Muscle of leg (tissue), 11 donors: ENCODE results near the gene KIRREL3. TPM values are rescaled to one million over a fixed set of nuclear protein-coding genes. Genes with fewer than 3 reads are reported as not detected.

Source experiments
- DNase-seq: peaks from one replicate; pipeline ENCODE4 v3.0.0; 2013
- H3K27ac ChIP-seq: one replicate; pipeline ENCODE4 v1.5.1; 2013; ENCODE audit warnings: mild to moderate bottlenecking, low read length, control low read depth
- H3K27me3 ChIP-seq: one replicate; pipeline ENCODE4 v1.6.1; 2013; ENCODE audit warnings: low read length; ENCODE audit not compliant: control insufficient read depth, insufficient read depth
- H3K36me3 ChIP-seq: one replicate; pipeline ENCODE4 v1.6.1; 2013; ENCODE audit warnings: low read length; ENCODE audit not compliant: control insufficient read depth, insufficient read depth
- H3K4me1 ChIP-seq: one replicate; pipeline ENCODE4 v1.6.1; 2013; ENCODE audit warnings: low read length; ENCODE audit not compliant: control insufficient read depth, insufficient read depth
- H3K4me3 ChIP-seq: one replicate; pipeline ENCODE4 v1.5.1; 2013; ENCODE audit warnings: low read length, control low read depth
- H3K9me3 ChIP-seq: replicated peaks from 2 replicates; pipeline ENCODE4 v1.6.1; 2013; ENCODE audit warnings: low read depth, low read length; ENCODE audit not compliant: control insufficient read depth
- WGBS: methylation state at CpG from one replicate; pipeline ENCODE4 v1.1.5; 2013; ENCODE audit warnings: missing lambda C conversion rate; ENCODE audit not compliant: insufficient coverage; 5-methylcytosine and 5-hydroxymethylcytosine counted together
- polyA plus RNA-seq, 8 donors: library from polyadenylated mRNA; unstranded; fragments of 120-200 nt; gene quantifications; one replicate each; pipeline versions ENCODE4 v1.2.1 to v1.2.3, GENCODE V29; 2013; ENCODE audit warnings: inconsistent platforms in 1 of 8, low replicate concordance in 1 of 8; ENCODE audit not compliant: insufficient read length in 8 of 8, insufficient read depth in 1 of 8
- total RNA-seq: library from RNA; stranded (reverse); fragments of 120-200 nt; gene quantifications from one replicate; pipeline ENCODE4 v1.2.4, GENCODE V29; 2013

Gene KIRREL3
- total and polyA plus RNA-seq, 9 donors: 0.27 to 1.8 (median 0.93) TPM

GRCh38 chr11:126598344-126599216 lies 402.0 kb downstream of the KIRREL3 start:
- Histone ChIP-seq H3K27me3 (peaks cover 14% of the 10 kb centered on the region), H3K4me1 (peaks cover 2% of the 10 kb centered on the region), H3K4me3 (no peak overlapping the region), H3K27ac (no peak overlapping the region), H3K9me3 (peaks cover 3% of the 10 kb centered on the region), H3K36me3 (no peaks in the 10 kb centered on the region)
- 82% methylated on average over 4 of the region's 5 CpGs for WGBS
- no peak for DNase-seq

GRCh38 chr11:126597041-126597440 lies 403.5 kb downstream of the KIRREL3 start:
- 62% methylated on average over 9 of the region's 10 CpGs for WGBS
- peaks cover 11% of the 10 kb centered on the region for H3K27me3 ChIP-seq
- DNase-seq: no peak

GRCh38 chr11:126596474-126596873 lies 404.1 kb downstream of the KIRREL3 start:
- 60% methylated on average over 1 of the region's 3 CpGs for WGBS
- H3K27me3 ChIP-seq: peaks cover 8% of the 10 kb centered on the region
- peaks cover 4% of the 10 kb centered on the region for H3K4me1 ChIP-seq
- peaks cover 3% of the 10 kb centered on the region for H3K9me3 ChIP-seq
- no peak overlapping the region for H3K4me3 ChIP-seq
- no peak for DNase-seq
- H3K36me3 ChIP-seq: no peaks in the 10 kb centered on the region
- H3K27ac ChIP-seq: no peak overlapping the region

More at GRCh38 chr11:126597041-126597440, 403.5 kb downstream of the KIRREL3 start:
- Histone ChIP-seq H3K4me3 (no peak overlapping the region), H3K4me1 (peaks cover 4% of the 10 kb centered on the region), H3K9me3 (peaks cover 3% of the 10 kb centered on the region), H3K36me3 (no peaks in the 10 kb centered on the region), H3K27ac (no peak overlapping the region)

GRCh38 chr11:126595560-126595959 lies 405.0 kb downstream of the KIRREL3 start:
- H3K4me3 ChIP-seq: no peak overlapping the region
- no peaks in the 10 kb centered on the region for H3K36me3 ChIP-seq
- peaks cover 3% of the 10 kb centered on the region for H3K9me3 ChIP-seq
- H3K4me1 ChIP-seq: peaks cover 4% of the 10 kb centered on the region
- DNase-seq: no peak
- H3K27me3 ChIP-seq: peaks cover 8% of the 10 kb centered on the region
- H3K27ac ChIP-seq: no peak overlapping the region
- 100% methylated on average over 1 of the region's 3 CpGs for WGBS

GRCh38 chr11:126594921-126595367 lies 405.6 kb downstream of the KIRREL3 start:
- WGBS: 72% methylated on average over 5 of the region's 9 CpGs
- no peak for DNase-seq
- Histone ChIP-seq H3K9me3 (peaks cover 3% of the 10 kb centered on the region), H3K27me3 (peaks cover 8% of the 10 kb centered on the region), H3K4me1 (peaks cover 4% of the 10 kb centered on the region), H3K4me3 (no peak overlapping the region), H3K27ac (no peak overlapping the region), H3K36me3 (no peaks in the 10 kb centered on the region)

- H3K27ac ChIP-seq: no peak overlapping the region
- peaks cover 2% of the 10 kb centered on the region for H3K4me1 ChIP-seq
- WGBS: 79% methylated on average over 17 of the region's 21 CpGs
- no peak for DNase-seq
- no peaks in the 10 kb centered on the region for H3K36me3 ChIP-seq
- H3K27me3 ChIP-seq: peaks cover 5% of the 10 kb centered on the region
- H3K9me3 ChIP-seq: no peaks in the 10 kb centered on the region
- H3K4me3 ChIP-seq: no peak overlapping the region
Measured at GRCh38 chr11:126592496-126593410, 407.8 kb downstream of the KIRREL3 start.

- no peak overlapping the region for H3K4me3 ChIP-seq
- H3K9me3 ChIP-seq: no peaks in the 10 kb centered on the region
- no peak overlapping the region for H3K27ac ChIP-seq
- peaks cover 2% of the 10 kb centered on the region for H3K4me1 ChIP-seq
- DNase-seq: no peak
- WGBS: 72% methylated on average over 2 of the region's 6 CpGs
- H3K36me3 ChIP-seq: no peaks in the 10 kb centered on the region
- peaks cover 5% of the 10 kb centered on the region for H3K27me3 ChIP-seq
Measured at GRCh38 chr11:126591966-126592489, 408.5 kb downstream of the KIRREL3 start.

GRCh38 chr11:126589492-126589803 lies 411.1 kb downstream of the KIRREL3 start:
- Histone ChIP-seq H3K36me3 (no peaks in the 10 kb centered on the region), H3K27ac (no peak overlapping the region), H3K4me1 (peaks cover 19% of the 10 kb centered on the region), H3K9me3 (no peaks in the 10 kb centered on the region), H3K27me3 (peaks cover 2% of the 10 kb centered on the region), H3K4me3 (no peak overlapping the region)
- no peak for DNase-seq
- WGBS: 90% methylated on average over 4 of the region's 4 CpGs

- H3K4me1 ChIP-seq: peaks cover 19% of the 10 kb centered on the region
- H3K36me3 ChIP-seq: no peaks in the 10 kb centered on the region
- WGBS: 67% methylated on average over 12 of the region's 16 CpGs
- H3K9me3 ChIP-seq: no peaks in the 10 kb centered on the region
- H3K27ac ChIP-seq: no peak overlapping the region
- no peak for DNase-seq
- H3K27me3 ChIP-seq: peaks cover 2% of the 10 kb centered on the region
- H3K4me3 ChIP-seq: no peak overlapping the region
Measured at GRCh38 chr11:126588630-126589491, 411.7 kb downstream of the KIRREL3 start.
